GM18867 (cell line): ENCODE results near the gene B3GAT2.

Experiments
- ATAC-seq: cut with Tn5 transposase; IDR thresholded peaks from one replicate; pipeline ENCODE4 v1.9.1; 2021; ENCODE audit warnings: mild to moderate bottlenecking, moderate library complexity; ENCODE audit not compliant: unreplicated experiment

B3GAT2 gene

GRCh38 chr6:70900047-70900446, 56.8 kb downstream of the B3GAT2 start:
- ATAC-seq: no peak

- no peak for ATAC-seq
Measured at GRCh38 chr6:70894001-70894400, 62.9 kb downstream of the B3GAT2 start.

GRCh38 chr6:70889270-70889669, 67.6 kb downstream of the B3GAT2 start:
- ATAC-seq: no peak

GRCh38 chr6:70886661-70887060, 70.2 kb downstream of the B3GAT2 start:
- ATAC-seq: no peak

- no peak for ATAC-seq
Measured at GRCh38 chr6:70886071-70886470, 70.8 kb downstream of the B3GAT2 start.

- peak; percentile 86 for ATAC-seq
Measured at GRCh38 chr6:70884074-70884983, 72.5 kb downstream of the B3GAT2 start.

- no peak for ATAC-seq
Measured at GRCh38 chr6:70879496-70879895, 77.4 kb downstream of the B3GAT2 start.

GRCh38 chr6:70874181-70874913, 82.5 kb downstream of the B3GAT2 start:
- ATAC-seq: no peak

GRCh38 chr6:70872469-70872868, 84.4 kb downstream of the B3GAT2 start:
- ATAC-seq: no peak

GRCh38 chr6:70864401-70864800, 92.5 kb downstream of the B3GAT2 start:
- ATAC-seq: no peak

GRCh38 chr6:70863343-70863742, 93.5 kb downstream of the B3GAT2 start:
- no peak for ATAC-seq

- no peak for ATAC-seq
Measured at GRCh38 chr6:70860920-70861319, 95.9 kb downstream of the B3GAT2 start.

- no peak for ATAC-seq
Measured at GRCh38 chr6:70860045-70860444, 96.8 kb downstream of the B3GAT2 start.

GRCh38 chr6:70857387-70858077, 99.3 kb downstream of the B3GAT2 start:
- ATAC-seq: peak; percentile 100

GRCh38 chr6:70852667-70853246, 104.1 kb downstream of the B3GAT2 start:
- no peak for ATAC-seq

- no peak for ATAC-seq
Measured at GRCh38 chr6:70849348-70850069, 107.4 kb downstream of the B3GAT2 start.

- ATAC-seq: no peak
Measured at GRCh38 chr6:70847106-70848084, 109.5 kb downstream of the B3GAT2 start.

GRCh38 chr6:70846207-70846835, 110.5 kb downstream of the B3GAT2 start:
- no peak for ATAC-seq

- ATAC-seq: no peak
Measured at GRCh38 chr6:70844301-70844700, 112.6 kb downstream of the B3GAT2 start.
